C4-2B (cell line): Measurements from ENCODE around the gene FOXK1.

Source experiments
- ZFX ChIP-seq: fragments of 450-650 bp; IDR thresholded peaks from 2 replicates; pipeline ENCODE4 v1.6.1; 2017
- TF ChIP-seq, protein P1 (sequence below): fragments of 450-650 bp; conservative IDR thresholded peaks from 2 replicates; pipeline ENCODE4 v1.5.1; 2017; ENCODE audit warnings: mild to moderate bottlenecking

- TF ChIP-seq, protein P1, sequence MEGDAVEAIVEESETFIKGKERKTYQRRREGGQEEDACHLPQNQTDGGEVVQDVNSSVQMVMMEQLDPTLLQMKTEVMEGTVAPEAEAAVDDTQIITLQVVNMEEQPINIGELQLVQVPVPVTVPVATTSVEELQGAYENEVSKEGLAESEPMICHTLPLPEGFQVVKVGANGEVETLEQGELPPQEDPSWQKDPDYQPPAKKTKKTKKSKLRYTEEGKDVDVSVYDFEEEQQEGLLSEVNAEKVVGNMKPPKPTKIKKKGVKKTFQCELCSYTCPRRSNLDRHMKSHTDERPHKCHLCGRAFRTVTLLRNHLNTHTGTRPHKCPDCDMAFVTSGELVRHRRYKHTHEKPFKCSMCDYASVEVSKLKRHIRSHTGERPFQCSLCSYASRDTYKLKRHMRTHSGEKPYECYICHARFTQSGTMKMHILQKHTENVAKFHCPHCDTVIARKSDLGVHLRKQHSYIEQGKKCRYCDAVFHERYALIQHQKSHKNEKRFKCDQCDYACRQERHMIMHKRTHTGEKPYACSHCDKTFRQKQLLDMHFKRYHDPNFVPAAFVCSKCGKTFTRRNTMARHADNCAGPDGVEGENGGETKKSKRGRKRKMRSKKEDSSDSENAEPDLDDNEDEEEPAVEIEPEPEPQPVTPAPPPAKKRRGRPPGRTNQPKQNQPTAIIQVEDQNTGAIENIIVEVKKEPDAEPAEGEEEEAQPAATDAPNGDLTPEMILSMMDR: no peak
- no peak for TF ChIP-seq ZFX
These were observed 9.1 kb downstream of the FOXK1 start for GRCh38 chr7:4690953-4691856.
